Measurements from ENCODE around the gene COG2. TPM values are rescaled to one million over a fixed set of nuclear protein-coding genes. Genes with fewer than 3 reads are reported as not detected.

The COG2 gene
- total RNA-seq, 1 donor from 2014 or later = 23.0 TPM

DNA sequence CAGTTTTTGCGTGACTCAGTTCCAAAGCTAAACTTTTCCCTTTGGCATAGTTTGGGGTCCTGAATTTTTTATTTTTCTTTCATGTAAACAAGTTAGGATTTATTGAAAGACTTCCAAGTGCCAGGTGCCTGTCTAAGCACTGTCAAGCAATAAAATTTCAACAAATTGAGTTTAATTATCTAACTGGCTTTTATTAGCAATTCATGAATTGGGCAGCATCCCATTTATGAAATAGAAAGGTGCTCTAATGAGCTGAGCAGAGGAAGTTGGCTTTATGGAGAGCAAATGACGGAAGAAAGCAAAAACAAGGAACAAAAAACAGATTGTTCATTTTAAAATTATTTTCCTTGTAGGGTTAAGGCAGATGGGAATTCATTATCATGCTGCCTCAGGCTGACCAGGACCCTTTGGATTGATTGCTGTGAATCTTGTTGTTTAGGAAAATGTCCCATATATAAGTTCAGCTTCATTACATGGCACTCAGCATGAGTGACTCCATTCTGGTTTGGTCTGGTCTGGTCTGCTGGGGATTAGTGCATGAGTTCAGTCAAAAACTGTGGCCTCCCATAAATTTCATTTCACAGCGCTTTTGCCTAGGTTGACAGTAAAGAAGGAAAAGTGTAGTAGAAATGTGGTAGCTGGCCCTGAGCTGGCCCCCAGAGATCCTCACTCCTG, 21.5 kb upstream of the COG2 start:
- Mint-ChIP-seq H3K9me3 (no peaks in the 10 kb centered on the region), H3K4me1 (peaks cover 10% of the 10 kb centered on the region), H3K27ac (no peak overlapping the region), H3K4me3 (no peak overlapping the region), H3K36me3 (no peaks in the 10 kb centered on the region), H3K27me3 (ENCODE audit: low read depth) (peaks cover 35% of the 10 kb centered on the region)
- no peak for DNase-seq (ENCODE audit: low spot score in 2 of 2, unreplicated experiment in 2 of 2)
- TF ChIP-seq CTCF (IDR thresholded peaks at IDR 0.05; ENCODE audit: unreplicated experiment) = no peak

GRCh38 chr1:230621324-230622030, 20.8 kb upstream of the COG2 start:
- peaks cover 10% of the 10 kb centered on the region for H3K4me1 Mint-ChIP-seq
- no peaks in the 10 kb centered on the region for H3K36me3 Mint-ChIP-seq
- H3K27ac Mint-ChIP-seq = no peak overlapping the region
- no peaks in the 10 kb centered on the region for H3K9me3 Mint-ChIP-seq
- no peak for TF ChIP-seq CTCF (IDR thresholded peaks at IDR 0.05; ENCODE audit: unreplicated experiment)
- no peak for DNase-seq (ENCODE audit: low spot score in 2 of 2, unreplicated experiment in 2 of 2)
- no peak overlapping the region for H3K4me3 Mint-ChIP-seq
- peaks cover 29% of the 10 kb centered on the region for H3K27me3 Mint-ChIP-seq (ENCODE audit: low read depth)

- Mint-ChIP-seq H3K27me3 (ENCODE audit: low read depth) (peaks cover 29% of the 10 kb centered on the region), H3K36me3 (no peaks in the 10 kb centered on the region), H3K4me3 (no peak overlapping the region), H3K27ac (no peak overlapping the region), H3K9me3 (no peaks in the 10 kb centered on the region), H3K4me1 (peaks cover 10% of the 10 kb centered on the region)
- DNase-seq (ENCODE audit: low spot score in 2 of 2, unreplicated experiment in 2 of 2) = no peak
- TF ChIP-seq CTCF (IDR thresholded peaks at IDR 0.05; ENCODE audit: unreplicated experiment) = no peak
Measured at GRCh38 chr1:230622151-230622550, 20.1 kb upstream of the COG2 start.

DNA sequence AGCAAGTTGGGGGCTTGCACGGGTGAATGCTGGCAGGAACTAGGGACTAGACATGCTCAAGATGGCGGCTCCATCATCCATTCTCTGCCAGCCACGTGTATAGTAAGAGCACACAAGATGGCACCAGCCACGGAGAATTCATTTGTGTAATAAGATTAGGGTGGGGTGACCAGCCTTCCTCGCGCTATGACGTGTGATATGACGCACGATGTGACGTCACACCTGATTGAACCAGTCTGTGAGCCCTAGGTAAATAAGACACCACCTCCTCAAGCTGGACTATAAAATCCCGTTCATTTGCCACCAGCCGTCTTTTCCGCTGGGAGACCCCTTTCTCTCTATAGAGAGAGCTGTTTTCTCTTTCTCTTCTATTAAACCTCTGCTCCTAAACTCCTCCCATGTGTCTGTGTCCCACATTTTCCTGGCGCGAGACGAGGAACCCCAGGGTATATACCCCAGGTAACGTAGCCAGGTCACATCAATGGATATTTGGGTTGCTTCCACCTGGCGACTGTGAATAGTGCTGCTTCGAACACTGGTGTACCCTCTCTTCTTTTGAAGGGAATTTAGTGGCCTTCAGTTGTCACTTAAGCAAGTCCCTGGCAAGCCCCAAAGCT, 18.1 kb upstream of the COG2 start:
- no peak overlapping the region for H3K27ac Mint-ChIP-seq
- TF ChIP-seq CTCF (IDR thresholded peaks at IDR 0.05; ENCODE audit: unreplicated experiment) = no peak
- H3K27me3 Mint-ChIP-seq (ENCODE audit: low read depth) = peaks cover 14% of the 10 kb centered on the region
- no peak for DNase-seq (ENCODE audit: low spot score in 2 of 2, unreplicated experiment in 2 of 2)
- H3K4me1 Mint-ChIP-seq = peaks cover 10% of the 10 kb centered on the region
- no peak overlapping the region for H3K4me3 Mint-ChIP-seq
- no peaks in the 10 kb centered on the region for H3K9me3 Mint-ChIP-seq
- no peaks in the 10 kb centered on the region for H3K36me3 Mint-ChIP-seq

- TF ChIP-seq CTCF (IDR thresholded peaks at IDR 0.05; ENCODE audit: unreplicated experiment) = no peak
- peaks cover 6% of the 10 kb centered on the region for H3K27me3 Mint-ChIP-seq (ENCODE audit: low read depth)
- H3K27ac Mint-ChIP-seq = no peak overlapping the region
- H3K36me3 Mint-ChIP-seq = no peaks in the 10 kb centered on the region
- H3K4me1 Mint-ChIP-seq = peaks cover 10% of the 10 kb centered on the region
- H3K4me3 Mint-ChIP-seq = no peak overlapping the region
- H3K9me3 Mint-ChIP-seq = no peaks in the 10 kb centered on the region
- no peak for DNase-seq (ENCODE audit: low spot score in 2 of 2, unreplicated experiment in 2 of 2)
Measured at GRCh38 chr1:230626232-230626631, 16.0 kb upstream of the COG2 start.
